ENCODE measurements around the gene PPP1CA. TPM values are rescaled to one million over a fixed set of nuclear protein-coding genes. Genes with fewer than 3 reads are reported as not detected.

Gene PPP1CA
- total and polyA plus RNA-seq, 2 donors (not counting 1 experiment from before 2014, with no cell fraction given) = 104 to 135 TPM

- DNase-seq (ENCODE audit: low read depth in 2 of 2) = peak in 1 of 2 donors; percentile 64
- H3K27me3 ChIP-seq (ENCODE audit: control insufficient read depth, insufficient read depth, low read length) = no peaks in the 10 kb centered on the region
- no peak overlapping the region for H3K27ac ChIP-seq (ENCODE audit: insufficient read depth, low read length)
- H3K4me2 ChIP-seq (ENCODE audit: extremely low read depth, insufficient read depth, low read length) = peak overlapping the region; percentile 23
- H3K9me3 ChIP-seq (ENCODE audit: control insufficient read depth, insufficient read depth, low read depth, low read length) = no peaks in the 10 kb centered on the region
- TF ChIP-seq EZH2 (IDR thresholded peaks at IDR 0.05; ENCODE audit: low read length, missing control alignments) = no peak
- TF ChIP-seq, protein P1, sequence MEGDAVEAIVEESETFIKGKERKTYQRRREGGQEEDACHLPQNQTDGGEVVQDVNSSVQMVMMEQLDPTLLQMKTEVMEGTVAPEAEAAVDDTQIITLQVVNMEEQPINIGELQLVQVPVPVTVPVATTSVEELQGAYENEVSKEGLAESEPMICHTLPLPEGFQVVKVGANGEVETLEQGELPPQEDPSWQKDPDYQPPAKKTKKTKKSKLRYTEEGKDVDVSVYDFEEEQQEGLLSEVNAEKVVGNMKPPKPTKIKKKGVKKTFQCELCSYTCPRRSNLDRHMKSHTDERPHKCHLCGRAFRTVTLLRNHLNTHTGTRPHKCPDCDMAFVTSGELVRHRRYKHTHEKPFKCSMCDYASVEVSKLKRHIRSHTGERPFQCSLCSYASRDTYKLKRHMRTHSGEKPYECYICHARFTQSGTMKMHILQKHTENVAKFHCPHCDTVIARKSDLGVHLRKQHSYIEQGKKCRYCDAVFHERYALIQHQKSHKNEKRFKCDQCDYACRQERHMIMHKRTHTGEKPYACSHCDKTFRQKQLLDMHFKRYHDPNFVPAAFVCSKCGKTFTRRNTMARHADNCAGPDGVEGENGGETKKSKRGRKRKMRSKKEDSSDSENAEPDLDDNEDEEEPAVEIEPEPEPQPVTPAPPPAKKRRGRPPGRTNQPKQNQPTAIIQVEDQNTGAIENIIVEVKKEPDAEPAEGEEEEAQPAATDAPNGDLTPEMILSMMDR (conservative IDR thresholded peaks at IDR 0.05 in 1 of 2, IDR thresholded peaks at IDR 0.05 in 1 of 2; ENCODE audit: low read depth in 1 of 2, low read length in 2 of 2) = no peak
- no peaks in the 10 kb centered on the region for H4K20me1 ChIP-seq (ENCODE audit: control insufficient read depth, extremely low read depth, insufficient read depth, low read length)
- H3K36me3 ChIP-seq (ENCODE audit: control insufficient read depth, insufficient read depth, low read length) = peaks cover 12% of the 10 kb centered on the region
- no peak overlapping the region for H2AFZ ChIP-seq (ENCODE audit: low read length)
- no peak overlapping the region for H3K9ac ChIP-seq (ENCODE audit: insufficient read depth, low read length)
- peaks cover 40% of the 10 kb centered on the region for H3K4me1 ChIP-seq (ENCODE audit: control insufficient read depth, extremely low read depth, insufficient read depth, low read length)
- H3K4me3 ChIP-seq (replicated peaks in 1 of 4; ENCODE audit: control extremely low read depth in 1 of 4, insufficient read depth in 1 of 4, low read depth in 3 of 4, low read length in 4 of 4) = no peak overlapping the region
- peaks cover 29% of the 10 kb centered on the region for H3K79me2 ChIP-seq (ENCODE audit: control insufficient read depth, insufficient read depth, low read length)
These were observed 35.1 kb downstream of the PPP1CA start for GRCh38 chr11:67366546-67366945.

- no peak for DNase-seq (ENCODE audit: low read depth in 2 of 2)
- H4K20me1 ChIP-seq (ENCODE audit: control insufficient read depth, extremely low read depth, insufficient read depth, low read length) = no peaks in the 10 kb centered on the region
These were observed 35.8 kb downstream of the PPP1CA start for GRCh38 chr11:67365736-67366444.

More at GRCh38 chr11:67365736-67366444, 35.8 kb downstream of the PPP1CA start:
- Histone ChIP-seq H2AFZ (ENCODE audit: low read length) (no peak overlapping the region), H3K4me2 (ENCODE audit: extremely low read depth, insufficient read depth, low read length) (no peak overlapping the region), H3K4me1 (ENCODE audit: control insufficient read depth, extremely low read depth, insufficient read depth, low read length) (peaks cover 33% of the 10 kb centered on the region), H3K36me3 (ENCODE audit: control insufficient read depth, insufficient read depth, low read length) (peaks cover 12% of the 10 kb centered on the region), H3K27ac (ENCODE audit: insufficient read depth, low read length) (no peak overlapping the region), H3K9ac (ENCODE audit: insufficient read depth, low read length) (no peak overlapping the region), H3K27me3 (ENCODE audit: control insufficient read depth, insufficient read depth, low read length) (no peaks in the 10 kb centered on the region), H3K79me2 (ENCODE audit: control insufficient read depth, insufficient read depth, low read length) (peaks cover 23% of the 10 kb centered on the region), H3K4me3 (replicated peaks in 1 of 4; ENCODE audit: control extremely low read depth in 1 of 4, insufficient read depth in 1 of 4, low read depth in 3 of 4, low read length in 4 of 4) (no peak overlapping the region), H3K9me3 (ENCODE audit: control insufficient read depth, insufficient read depth, low read depth, low read length) (no peaks in the 10 kb centered on the region)
- TF ChIP-seq, protein P1 (conservative IDR thresholded peaks at IDR 0.05 in 1 of 2, IDR thresholded peaks at IDR 0.05 in 1 of 2; ENCODE audit: low read depth in 1 of 2, low read length in 2 of 2) = no peak
- TF ChIP-seq EZH2 (IDR thresholded peaks at IDR 0.05; ENCODE audit: low read length, missing control alignments) = no peak

Data from fibroblast of lung (primary cell).